Measurements from ENCODE around the gene RGS16. TPM values are rescaled to one million over a fixed set of nuclear protein-coding genes. Genes with fewer than 3 reads are reported as not detected.
A peak's percentile ranks its signal among the peaks of the same experiment; 100 is the strongest.

The RGS16 gene
- total RNA-seq, 1 experiment from 2014 or later, result 0.91 TPM

DNA sequence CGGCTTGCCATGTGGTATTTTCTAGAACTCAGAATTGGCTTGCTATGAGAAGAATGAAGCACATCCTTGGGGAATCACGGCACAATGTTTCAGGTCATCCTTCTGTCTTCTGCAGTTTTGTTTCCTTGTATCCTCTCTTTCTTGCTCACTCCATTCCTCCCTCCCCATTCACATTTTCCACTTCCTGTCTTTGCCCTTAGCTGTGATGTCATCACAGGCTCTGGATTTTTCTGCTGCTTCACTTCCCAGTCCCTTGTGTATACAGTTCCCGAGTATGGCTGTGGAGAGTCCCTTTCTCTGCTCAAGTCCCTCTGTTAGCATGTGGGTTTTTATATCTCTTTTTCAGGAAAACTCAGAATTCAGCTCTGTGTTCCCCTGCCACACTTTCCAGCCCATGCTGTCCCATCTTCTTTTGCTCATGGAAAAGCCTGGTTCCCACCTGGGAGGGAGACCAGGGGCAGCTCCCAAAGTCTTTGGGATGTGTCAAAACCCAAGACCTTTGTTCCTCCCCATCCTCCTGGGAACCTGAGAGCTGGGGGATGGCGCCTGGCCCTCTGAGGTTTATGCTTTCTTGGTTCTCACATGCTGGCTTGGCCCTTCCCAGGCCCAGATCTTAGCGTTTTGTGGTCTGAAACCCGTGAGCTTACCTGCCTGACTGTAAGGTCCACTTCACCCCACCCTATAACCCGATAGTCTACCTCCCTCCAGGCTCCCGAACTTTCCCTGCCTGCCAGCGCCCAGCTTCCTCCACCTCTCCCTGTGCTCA lies 4.8 kb upstream of the RGS16 start:
- DNase-seq (ENCODE audit: low read depth), result no peak

DNA sequence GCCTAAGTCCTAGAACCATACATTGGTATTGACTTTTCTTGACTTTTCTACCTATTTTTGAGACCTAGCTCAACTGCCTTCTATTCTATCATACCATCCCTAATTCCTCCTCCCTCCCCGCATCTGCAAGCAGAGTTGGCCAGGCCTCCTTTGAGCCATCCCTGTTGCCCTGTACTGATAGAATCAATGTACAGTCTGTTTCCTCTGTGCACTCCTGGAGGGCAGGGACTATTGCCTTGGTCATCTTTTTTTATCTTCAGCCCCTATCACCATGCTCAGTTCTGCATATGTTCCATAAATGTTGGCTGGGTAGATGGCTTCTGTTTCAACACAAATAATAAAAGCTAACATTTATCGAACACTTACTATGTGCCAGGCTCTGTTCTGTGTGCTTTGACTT lies 4.0 kb upstream of the RGS16 start:
- no peak for DNase-seq (ENCODE audit: low read depth)

DNA sequence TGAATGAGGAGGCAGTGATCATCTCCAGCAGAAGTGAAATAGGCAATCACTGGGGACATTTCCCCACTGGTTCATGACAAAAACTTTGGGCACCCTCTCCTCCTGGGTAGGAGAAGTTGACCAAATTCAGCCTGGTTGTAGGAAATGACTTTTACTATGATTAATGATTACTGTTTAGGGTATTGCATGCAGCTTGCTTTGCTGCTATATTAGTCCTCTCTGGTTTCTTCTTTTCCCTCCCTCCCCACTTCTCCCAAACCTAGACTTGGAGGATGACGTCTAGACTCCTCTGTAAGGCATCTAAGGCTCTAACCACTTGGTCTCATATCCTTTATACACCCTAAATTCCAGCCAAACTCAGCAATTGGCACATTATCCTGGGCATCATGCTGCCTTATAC lies 3.4 kb upstream of the RGS16 start:
- DNase-seq (ENCODE audit: low read depth), result no peak

DNA sequence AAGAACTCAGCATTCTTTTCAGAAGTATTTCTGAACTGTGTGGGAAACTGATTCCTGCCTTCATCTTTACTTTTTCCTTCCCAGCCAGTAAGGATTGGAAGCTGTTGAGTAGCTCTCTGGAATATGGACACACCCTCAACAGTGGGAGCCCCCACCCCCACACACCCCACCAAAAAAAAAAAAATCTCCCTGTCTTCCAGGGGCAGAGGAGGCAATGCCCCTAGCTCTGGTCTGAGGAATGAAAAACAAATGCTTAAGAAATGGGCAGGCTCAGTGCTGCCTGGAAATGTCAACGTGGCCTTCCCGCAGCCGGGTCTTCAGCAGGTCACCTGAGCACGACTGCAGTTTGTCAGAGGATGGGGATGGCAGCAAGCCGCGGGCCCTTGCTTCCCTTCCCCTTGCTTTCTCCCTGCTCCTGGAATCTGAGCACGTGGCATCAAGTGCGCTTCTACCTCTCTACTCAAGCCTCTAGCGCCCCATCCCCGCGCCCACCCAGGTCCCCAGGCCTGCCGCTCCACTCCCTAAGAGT lies 479 bp downstream of the RGS16 start:
- peak; percentile 30 for DNase-seq (ENCODE audit: low read depth)

DNA sequence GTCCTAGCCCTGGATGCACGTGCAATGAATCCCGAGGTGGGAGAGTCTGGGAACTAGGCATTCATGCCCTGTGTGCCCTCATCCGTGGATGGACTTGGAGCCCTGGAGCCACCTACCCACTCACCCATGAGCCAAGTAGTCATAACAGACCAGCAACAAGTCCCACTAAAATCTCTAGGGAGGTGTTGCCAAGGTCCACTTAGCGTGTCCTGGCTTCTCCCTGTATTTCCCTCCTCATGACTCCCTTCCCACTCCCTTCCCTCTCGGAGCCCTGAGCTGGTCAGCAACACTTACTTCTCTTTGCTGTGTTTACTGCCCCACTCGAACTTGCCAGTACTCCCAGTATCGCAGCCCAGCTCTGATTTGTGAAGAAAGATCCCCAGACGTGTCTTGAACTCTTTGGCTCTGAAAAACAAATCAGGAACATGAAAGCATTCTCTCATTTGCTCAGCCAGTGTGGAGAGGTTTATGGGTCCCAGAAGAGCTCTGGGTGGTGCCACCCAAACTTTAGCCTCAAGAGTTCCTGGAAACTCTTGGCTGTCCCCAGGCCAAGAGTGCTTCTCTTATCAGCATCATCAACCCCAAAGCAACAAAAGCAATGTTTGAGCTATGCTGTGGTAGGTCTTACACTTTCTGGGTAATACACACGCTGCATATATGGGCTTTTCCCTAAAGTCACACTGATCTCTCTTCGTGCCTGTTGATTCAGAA lies 1.1 kb downstream of the RGS16 start:
- no peak for DNase-seq (ENCODE audit: low read depth)

DNA sequence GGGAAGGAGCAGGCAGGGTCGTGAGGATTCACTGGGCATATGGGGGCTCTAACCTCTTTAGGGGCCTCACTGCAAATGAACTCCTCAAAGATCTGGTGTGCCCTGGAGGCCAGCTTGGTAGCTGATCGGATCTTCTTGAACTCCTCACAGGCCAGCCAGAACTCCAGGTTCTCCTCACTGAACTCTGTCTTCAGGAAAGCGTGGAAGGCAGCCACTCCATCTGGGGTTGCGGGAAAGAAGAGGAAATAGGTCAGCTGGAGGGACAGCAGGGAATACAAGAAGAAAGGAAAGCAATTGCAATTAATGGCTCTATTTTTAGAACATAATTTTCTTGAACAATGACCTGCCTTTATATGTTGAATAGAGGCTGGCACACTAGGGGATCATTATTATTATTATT lies 2.3 kb downstream of the RGS16 start:
- DNase-seq (ENCODE audit: low read depth), result no peak

DNA sequence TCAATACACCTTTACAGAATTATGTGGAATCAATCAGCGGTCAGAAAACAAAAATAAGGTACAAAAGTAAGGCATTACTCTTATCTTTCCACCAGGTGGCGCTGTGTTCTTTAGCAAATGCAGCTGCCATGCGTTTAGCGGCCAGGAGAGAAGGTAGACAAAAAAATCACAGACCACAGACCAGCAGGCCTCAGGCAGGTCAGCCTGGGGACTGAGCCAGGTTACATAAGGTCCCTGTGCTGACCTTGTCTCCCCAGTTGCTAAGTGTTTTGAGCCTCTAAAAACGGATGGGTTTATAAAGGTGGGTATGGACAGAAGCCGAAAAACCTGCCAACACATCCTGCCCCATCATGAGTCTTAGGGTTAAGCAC lies 2.8 kb downstream of the RGS16 start:
- DNase-seq (ENCODE audit: low read depth), result peak; percentile 80

DNA sequence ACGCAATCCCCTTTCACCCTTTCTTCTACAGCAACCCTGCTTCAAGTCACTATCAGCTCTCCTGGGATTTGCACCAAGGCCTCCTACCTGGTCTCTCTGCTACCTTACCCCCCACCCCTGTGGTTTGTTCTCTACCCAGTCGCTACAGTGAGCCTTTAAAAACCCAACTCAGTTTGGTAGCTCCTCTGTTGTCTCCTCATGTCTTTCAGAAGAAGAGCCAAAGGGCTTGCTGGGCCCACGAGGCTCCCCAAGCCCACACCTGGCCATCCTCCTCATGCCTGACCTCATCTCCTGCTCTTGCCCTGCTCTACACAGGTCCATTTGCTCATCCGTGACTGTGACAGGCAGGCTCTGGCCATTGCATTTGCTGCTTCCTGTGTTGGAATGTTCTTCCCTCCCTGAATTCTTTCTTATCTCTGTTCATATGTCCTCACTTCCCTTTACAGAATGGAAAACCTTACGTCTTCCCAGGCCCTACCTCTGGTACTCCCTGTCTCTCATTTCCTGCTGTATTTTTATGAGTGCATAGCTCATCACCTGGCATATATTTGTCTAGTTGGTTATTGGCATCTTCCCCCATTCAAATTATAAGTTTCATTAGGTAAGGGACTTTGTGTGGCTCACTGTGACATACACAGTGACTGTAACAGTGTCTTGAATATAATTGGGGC lies 3.3 kb downstream of the RGS16 start:
- DNase-seq (ENCODE audit: low read depth), result no peak

DNA sequence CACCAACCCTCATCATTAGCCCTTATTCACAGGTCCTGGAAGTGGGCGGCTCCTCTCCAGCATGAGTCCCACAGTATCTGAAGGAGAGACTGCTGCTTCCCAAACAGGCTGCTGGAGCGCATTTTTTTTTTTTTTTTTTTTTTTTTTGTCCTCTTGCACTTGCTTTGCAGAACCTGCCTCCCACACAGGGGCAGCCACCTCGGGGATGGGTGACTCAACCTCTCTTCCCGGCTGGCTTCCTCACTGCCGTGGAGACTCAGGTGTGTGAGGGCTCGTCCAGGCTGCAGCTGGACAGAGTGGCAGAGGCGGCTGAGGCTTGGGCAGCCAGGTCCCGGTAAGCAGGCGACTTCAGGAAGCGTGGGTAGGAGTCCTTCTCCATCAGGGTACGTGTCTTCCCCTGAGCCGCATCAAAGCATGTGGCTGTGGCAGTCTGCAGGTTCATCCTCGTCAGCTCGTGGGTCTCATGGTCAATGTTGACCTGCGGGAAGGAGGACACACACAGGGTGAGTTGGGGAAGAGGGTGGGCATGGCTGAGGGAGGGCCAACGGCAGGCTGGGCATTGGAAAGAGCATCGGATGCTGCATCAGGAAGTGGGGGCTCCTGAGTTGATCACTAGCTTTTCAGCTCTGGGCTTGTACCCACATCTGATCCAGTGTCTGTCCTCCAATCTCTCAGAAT lies 4.0 kb downstream of the RGS16 start:
- no peak for DNase-seq (ENCODE audit: low read depth)

DNA sequence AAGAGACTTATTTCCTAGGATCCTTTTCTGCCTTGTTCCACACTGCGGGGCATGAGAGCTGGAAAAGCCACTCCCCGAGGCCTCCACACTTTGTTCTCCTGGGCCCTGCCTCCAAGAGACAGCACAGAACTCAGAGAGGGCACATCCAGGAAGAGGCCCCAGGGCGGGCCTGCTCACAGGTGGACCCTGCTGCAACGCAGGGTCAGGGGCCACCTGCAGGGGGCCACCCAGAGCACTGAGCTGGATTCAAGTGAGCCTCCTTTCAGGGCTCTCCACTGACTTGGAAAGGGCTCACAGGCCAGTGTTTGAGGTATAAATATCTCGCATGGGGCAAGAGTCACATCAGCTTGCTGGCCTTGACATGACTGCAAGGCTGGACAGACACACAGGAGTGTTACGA lies 4.8 kb downstream of the RGS16 start:
- DNase-seq (ENCODE audit: low read depth), result no peak

DNA sequence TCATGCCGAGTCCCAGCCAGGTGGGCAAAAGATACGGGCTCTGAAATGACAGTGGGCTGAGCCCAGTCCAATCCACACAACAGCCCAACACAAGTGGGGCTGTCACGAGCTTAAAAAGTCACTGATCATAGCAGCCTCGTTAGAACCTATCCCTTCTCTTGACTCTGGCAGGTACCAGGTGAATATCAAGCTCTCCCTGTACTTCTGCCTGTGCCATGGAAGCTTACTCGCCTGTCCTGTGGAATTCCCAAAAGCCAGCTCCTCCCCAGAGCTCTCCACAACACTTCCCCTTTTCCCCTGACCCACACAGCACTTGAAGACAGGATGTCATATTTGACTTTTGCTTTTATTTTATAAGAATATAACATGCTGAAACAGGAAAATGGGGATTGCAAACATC lies 5.9 kb downstream of the RGS16 start:
- no peak for DNase-seq (ENCODE audit: low read depth)

DNA sequence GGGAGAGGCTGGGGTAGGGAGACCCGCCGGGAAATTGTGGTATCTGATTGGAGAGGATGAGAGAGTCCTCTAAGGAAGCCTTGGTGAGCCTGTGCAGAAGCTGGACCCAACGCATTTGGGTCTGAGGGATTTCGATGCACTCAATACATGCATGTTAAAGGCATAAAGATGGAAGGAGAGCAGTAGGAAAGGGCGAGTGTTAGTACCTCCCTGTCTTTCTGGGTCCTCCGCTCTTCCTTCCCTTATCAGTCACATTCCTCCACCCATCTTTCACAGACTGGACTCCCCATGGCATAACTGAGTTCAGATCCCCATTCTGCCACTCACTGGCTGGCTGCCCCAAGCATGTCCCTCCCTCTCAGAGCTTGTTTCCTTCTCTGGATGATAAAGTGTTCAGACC lies 7.3 kb downstream of the RGS16 start:
- no peak for DNase-seq (ENCODE audit: low read depth)

DNA sequence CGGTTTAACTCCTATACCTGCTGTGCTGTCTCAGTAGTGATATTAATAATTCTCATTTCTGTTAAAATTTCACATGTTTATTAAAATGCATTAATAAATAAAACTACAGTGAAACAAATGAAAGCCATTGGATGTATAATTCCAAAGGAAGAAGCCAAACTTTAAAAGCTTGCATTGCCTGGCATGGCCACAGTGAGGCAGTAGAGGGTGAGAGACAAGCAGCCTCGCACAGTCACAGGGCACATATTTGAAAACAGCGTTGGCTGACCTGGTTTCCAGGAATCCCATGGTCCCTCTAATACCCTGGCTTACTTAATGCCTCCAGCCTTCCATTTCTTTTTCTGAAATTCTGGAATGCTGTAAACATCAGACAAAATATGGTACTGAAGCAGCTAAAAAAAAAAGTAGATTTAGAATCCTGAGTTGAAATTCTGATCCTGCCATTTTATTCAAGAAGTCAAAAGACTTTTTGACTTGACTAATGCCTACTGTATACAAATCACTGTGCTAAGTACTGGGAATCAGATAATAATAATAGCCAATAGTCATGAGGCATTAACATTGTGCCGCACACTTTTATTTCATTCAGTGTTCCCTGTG lies 8.4 kb downstream of the RGS16 start:
- peak; percentile 68 for DNase-seq (ENCODE audit: low read depth)

DNA sequence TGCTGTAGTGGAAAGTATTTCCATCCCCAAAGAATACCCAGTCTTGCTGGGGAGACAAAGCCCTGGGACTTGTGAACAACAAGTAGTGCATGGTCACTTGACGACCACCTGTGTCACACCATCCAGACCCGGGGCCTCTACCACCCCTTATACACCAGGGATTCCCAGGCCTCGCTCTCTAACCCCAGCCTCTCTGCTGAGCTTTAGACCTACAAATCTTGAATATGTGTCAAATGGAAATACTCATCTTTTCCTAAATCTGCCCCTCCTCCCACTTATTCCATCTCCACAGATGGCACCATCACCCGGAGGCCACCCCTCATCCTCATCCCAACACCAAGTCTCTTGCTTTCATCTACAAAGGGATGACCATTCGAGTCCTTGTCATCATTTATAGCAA lies 14.3 kb downstream of the RGS16 start:
- no peak for DNase-seq (ENCODE audit: low read depth)

DNA sequence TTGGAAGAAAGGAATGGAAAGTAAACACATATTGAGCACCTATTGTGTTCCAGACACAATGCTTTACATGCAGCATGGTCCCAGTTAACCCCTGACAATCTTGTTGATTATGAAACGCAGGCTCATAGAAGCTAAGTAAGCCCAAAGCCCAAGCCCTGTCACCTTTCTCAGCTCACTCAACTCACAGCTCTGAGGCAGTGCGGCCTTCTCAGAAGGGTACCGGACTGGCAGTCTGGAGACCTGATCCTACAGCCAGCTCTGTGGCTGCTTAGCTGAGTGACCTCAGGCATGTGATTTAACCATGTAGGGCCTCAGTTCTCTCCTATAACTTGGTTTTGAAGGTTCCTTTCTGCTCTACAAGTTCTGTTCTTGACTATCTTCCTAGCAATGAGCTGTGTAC lies 14.7 kb downstream of the RGS16 start:
- no peak for DNase-seq (ENCODE audit: low read depth)

DNA sequence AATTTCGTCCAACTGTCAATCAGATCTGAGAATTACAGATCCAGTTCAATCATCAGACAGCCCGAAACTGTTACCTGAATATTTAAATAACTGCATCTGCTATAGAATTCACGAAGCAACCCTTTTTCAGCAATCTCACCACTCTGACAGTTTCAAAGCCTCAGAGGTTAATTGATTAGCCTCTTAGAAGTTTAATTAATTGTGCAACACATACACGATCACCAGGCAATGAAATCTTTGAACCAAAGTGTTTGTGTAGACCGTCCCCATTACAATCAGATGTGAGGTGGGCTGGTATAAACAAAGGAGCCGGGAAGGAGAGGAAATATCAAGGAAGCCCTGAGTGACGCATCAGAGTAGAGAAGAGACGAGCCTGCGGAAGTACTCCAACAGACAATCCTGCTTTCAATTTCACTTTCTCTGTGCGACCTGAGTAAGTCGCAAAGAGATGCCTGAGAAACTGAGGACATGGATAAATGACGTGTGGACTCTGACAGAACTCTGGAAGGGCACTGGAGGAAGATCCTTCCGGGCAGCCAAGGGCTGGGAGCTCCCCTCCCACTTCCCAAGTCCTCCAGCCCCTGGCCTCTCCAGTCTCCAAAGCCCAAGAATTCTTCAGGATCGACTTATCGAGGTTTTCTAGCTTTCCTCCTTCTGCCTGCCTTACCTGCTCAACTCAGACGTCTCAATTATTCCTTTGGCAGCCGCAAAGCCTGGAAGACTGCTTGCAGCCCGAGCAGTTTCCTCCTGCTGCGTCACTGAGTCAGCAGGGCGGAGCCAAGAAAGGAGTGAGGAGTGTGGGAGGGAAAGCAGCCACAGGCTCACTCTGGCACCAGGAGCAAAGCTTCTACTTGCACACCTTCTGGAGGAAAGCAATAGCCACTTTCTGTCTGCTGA lies 15.4 kb downstream of the RGS16 start, which contains the start of gene RNASEL:
Gene RNASEL (minus strand): TSS at position 757 of the 897 bp plus-strand sequence. CDS start 2,450 bp downstream, outside the sequence.
- peak; percentile 77 for DNase-seq (ENCODE audit: low read depth)

DNA sequence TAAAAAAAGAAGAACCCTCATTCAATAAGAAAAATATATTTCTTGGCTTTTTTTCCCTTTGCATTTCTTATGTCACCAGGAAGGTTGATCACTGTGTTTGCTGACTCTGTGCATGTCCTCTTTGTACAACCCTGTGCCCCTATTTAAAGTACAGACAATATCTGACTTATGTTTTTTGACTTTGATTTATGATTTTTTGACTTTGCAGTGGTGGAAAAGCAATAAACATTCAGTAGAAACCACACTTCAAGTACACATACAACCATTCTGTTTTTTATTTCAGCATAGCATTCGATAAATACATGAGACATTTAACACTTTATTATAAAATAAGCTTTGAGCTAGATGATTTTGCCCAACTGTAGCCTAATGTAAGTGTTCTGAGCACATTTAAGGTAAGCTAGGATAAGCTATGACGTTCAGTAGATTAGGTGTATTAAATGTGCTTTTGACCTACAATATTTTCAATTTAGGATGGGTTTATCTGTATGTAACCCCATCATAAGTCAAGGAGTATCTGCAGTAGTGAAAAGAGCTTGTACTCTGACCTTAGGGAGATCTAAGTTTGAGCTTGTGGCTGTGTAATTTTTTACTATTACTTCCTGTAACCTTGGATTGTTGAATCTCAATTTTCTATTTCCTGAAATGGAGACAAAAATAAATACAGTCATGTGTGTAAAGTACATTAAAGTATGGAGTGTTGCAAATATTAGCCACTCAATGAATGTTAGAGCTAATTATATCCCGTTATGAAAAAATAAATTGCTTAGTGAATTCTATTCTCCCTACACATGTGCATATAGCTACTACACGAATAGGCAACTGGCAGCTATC lies 16.3 kb downstream of the RGS16 start:
- DNase-seq (ENCODE audit: low read depth), result no peak

DNA sequence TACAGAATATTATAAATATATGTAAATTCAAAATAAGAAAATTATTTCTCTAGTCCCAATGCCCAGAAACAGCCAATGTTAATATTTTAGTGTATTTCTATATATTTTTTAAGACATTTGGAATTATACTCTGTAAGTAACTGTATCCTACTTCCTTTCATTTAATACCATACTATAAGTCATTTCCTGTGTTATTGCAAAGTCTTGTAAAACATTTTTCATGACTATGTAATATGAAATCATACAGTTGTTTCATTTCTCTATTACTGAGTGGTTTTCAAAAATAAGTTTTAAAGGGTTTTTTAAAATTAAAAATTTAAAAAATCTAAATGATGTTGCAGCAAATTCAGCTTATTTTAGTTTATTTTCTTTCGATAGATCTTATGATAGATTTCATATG lies 17.1 kb downstream of the RGS16 start:
- no peak for DNase-seq (ENCODE audit: low read depth)

DNA sequence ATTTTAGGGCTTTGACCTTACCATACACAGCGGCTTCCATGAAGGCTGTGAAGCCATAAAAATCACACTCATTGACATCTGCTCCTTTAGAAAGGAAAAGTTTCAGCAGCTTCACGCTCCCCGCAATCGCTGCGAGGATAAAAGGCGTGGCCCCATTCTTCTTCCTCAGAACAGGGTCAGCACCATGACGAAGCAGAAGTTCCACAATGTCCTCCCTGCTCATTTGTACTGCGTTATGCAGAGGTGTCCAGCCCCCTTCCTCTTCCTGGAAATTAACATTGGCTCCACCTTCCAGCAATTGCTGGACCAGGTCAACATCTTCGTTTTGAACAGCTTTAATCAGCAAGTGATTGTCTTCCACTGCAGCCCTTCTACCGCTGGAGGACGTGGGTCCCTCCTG lies 17.8 kb downstream of the RGS16 start:
- no peak for DNase-seq (ENCODE audit: low read depth)

DNA sequence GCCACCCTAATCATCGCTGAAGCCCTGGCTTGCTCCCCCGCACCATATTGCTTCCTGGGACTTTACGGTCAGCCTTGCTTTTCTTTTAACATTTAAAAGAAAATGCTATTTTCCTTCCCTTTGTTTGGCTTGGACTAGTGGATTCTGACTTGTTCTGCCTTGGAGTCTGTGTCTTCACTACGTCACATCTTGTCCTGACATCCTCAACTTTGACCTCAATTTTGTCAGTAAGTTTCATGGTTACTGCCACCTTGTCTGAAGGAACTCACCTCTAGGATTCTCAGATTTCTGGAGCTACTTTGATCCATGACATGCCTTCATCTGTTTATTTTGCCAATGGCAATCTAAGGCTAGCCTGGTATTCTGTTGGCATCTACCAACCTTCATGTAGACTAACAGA lies 19.4 kb downstream of the RGS16 start:
- no peak for DNase-seq (ENCODE audit: low read depth)

Data from Daoy (cell line).